GM21367 (cell line): ENCODE data around the gene GADL1.

Source experiments
- ATAC-seq: cut with Tn5 transposase; IDR thresholded peaks from one replicate; pipeline ENCODE4 v1.9.1; 2021; ENCODE audit not compliant: unreplicated experiment

GADL1 gene

DNA sequence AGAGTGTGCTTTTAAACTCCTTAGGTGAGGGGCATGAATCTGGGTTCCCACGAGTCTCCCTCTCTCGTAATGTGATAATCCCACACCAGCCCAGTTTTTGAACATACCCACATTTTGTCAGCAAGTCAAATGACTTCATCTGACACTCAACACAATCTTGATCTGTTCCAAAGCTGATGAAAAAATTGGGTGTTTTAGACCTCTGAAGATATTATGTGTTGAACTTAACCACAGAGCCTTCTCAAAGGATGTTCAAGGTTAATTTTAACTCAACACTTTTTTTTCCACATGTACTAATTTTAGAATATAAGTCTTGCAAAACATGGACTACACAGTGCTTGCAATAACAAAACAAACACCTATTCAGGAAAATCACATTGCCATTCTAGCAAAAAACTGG, 164.9 kb downstream of the GADL1 start:
- ATAC-seq = no peak

DNA sequence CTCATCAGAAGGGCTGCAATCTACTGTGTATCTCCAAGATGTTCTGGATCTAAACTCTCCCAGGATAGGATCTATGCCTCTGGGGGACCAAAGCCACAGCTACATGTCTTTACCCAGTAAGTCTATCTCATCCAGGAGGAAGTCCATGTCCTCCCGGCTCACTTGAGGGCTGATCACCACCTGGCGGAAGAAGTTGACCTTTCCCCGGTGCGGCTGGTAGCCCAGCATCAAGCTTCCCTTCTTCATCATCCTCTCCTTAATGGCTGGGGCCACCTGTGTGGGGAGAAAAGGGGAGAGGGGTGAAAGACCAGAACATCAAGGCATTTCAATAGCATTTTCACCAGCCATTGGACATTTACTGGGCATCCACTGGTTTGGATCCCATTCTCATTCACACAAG, 166.3 kb downstream of the GADL1 start:
- no peak for ATAC-seq

DNA sequence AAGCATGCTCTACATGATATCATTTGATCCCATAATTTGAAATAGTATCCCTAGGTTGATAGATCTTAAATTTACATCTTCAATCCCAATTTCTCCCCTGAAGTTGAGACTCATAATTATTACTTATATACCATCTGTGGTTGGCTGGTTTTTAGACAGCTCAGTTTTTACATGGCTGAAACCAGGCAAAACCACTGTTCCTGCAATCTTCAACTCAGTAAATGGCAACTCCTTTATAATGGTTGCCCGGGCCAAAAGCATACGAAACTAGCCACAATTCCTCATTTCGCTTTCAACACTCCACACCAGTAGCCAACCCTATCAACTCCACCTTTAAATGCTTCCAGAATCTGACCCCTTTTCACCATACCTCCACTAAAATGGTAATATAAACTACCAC, 169.6 kb downstream of the GADL1 start:
- no peak for ATAC-seq

DNA sequence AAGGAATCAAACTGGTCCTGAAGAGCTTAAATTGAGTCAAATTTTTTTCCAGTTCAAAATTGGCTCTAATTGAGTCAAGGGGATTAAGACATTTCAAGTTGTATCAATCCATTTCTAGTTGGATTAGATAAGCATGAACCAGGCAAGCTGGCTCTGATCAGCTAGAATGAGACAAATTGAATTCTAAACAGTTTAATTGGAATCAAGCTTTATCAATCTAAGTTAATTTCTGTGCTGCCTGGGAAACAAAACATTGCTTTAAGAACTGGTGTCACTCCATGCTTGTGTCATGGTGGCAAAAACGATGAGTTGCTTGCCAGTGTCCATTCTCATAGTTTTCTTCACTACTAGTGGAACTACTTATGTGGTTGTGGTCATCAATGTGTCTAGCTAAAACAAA, 171.2 kb downstream of the GADL1 start:
- ATAC-seq = no peak

DNA sequence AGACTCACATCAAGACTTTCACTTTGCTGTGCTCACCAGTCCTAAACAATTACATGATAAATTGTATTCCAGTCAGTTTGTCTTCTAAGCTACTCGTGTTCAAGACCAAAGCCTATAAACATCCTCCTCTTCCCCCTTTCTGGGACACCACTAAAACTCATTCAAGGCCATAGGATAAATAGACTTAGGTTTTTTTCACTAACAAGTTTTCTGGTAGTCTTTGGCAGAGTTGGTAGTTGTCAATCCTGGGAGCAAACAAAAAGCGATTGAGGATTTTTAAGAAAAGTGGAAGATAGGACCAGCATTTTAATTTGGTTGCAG, 173.2 kb downstream of the GADL1 start:
- no peak for ATAC-seq

DNA sequence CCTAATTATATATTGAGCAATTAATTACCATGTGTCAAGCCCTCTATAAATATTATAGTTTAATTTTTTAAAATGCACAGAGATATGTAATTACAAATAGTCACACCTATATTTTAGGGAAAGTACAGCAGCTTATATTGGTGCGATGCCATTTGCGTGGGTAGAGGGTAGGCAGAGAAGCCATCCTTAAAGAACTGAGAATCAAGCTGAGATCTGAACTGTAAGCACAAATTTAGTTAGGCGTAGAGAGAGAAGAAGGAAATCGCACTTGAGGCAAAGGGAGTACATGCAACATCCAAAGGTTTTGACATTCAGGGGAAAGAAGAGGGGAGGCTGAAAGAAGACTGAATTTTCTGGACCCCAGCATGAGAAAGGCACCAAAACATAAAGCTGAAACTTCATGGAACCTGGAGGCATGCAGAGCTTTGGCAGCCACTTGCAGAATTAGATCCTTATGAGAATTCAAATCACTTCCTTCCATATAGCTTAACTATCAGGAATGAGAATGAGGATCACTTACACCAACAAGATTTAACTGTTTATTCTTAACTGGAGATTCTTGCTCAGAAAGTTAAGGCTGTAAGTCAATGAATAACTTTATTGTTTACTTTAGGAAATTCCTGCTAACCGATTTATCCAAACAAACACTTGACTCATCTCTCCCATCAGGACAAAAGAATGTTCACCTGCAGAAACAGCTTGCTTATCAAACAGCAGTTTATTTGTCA, 173.7 kb downstream of the GADL1 start:
- ATAC-seq = no peak

DNA sequence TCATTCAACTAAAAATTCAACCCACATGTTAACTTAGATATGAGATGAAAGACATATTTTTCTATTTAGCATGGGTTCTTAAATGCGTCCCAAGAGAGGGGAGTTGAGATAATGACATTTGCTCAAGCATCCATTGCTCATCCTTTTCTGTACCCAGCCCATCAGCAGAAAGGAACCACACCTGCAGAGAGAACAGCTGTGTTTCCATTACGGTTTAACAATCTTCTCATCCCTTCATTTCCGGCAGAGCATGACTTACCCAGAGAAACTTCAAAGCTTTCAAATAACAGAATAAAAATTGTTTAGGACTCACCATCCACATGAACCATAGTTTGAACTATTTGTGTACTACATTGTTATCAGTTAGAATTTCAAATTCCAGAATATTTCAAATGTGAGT, 174.9 kb downstream of the GADL1 start:
- ATAC-seq = no peak

DNA sequence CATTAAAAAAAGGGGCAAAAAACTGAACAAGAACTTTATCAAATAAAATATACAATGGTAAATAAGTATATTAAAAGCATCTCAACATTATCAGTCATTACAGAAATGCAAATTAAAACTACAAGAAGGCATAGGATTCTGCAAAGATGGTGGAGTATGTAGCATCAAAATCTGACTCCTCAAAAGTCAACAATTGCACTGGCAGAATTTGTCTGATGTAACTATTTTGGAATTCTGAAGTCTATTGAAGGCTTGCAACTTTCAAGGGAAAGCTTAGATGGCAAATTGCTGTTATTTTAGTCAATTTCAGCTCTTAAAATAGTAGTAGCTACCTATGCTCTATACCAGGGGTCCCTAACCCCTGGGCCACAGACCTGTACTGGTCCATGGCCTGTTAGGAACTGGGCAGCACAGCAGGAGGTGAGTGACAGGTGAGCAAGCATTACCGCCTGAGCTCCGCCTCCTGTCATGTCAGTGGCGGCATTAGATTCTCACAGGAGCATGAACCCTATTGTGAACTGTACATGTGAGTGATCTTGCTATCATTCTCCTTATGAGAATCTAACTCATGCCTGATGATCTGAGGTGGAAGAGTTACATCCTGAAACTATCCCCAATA, 180.5 kb downstream of the GADL1 start:
- no peak for ATAC-seq

DNA sequence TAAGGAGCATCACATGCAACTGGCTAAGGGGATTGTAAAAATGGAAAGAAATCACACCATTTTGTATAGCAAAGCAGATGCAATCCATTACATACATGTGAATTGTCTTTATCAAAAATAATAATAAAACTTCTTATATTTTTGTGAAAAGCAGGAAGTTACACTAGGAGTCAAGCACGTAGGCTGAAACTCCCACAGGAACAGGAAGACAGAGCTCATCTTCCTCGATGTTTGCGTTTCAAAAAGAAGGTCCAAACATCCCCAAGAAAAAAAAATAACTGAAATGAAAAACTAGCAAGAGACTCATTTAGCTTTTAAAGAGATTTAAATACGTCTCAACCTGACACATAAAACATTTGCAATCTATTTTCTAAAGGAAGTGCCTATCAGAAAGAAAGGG, 181.5 kb downstream of the GADL1 start:
- ATAC-seq = no peak

DNA sequence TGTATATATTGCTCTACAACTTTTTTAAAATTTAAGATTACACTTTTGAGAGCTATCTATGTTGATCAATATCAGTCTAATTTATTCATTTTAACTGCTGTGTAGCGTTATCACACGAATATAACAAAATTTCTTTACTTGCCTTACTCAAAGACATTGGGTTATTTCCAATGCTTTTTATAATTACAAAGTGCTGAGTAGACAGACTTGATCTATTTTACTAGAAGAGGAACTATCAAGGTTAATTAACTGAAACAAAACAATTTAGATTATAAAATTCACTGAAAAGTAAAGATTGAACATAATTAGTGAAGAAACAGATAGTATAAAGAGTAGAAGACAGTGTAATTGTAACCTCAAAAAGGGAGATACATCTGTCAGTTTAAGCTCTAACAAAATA, 182.6 kb downstream of the GADL1 start:
- no peak for ATAC-seq

DNA sequence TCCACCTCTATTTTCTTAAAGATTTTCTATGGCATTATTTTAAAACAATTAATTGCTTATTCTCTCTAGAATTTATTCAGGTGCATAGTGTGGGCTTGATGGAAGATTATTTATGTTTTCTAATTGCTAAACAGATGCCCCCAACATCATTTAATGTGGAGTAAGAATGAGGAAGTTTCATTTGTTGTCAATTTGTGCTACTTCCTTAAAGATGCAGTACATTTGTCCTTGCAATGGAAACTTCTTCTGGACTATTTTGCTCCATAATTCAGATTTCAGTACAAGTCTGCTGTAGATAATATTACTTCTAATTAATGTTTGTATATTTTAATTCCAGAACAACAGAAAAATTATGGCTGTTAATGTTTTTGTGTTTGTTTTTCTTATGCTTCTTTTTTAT, 183.3 kb downstream of the GADL1 start:
- no peak for ATAC-seq

DNA sequence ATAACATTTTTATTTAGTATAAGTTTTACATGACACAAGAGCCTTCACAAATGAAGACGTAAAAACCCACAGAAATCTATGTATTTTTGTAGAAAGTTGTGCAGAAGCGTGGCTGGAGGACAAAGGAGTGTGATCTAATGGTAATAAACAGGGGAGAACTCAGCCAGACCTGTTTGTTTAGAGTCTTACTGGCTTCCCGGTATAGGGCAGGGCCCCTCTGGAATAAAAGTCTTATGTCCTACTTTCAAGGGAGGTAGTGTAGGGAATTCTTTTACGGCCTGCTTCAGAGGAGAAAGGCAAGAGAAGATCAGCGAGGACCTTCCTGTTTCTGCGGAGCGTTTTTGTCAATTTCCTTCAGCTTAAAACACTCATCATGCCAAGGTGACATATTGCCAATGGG, 184.4 kb downstream of the GADL1 start:
- ATAC-seq = no peak

DNA sequence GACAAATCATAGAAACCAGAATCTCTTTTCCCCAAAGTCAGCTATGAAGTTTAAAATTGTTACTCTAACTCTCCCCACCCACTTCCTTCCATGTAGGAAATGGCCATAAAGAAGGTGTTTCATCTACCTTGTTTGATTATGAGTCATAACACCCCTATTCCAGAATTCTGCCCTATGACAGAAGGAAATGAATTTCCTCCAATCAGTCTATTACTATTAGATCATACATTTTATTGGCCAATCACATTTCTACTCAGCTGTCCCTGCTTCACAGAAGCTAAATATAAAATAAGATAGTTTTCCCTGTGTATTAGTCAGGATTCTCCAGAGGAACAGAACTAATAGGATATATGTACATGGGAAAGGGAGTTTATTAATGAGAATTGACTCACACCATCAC, 186.0 kb downstream of the GADL1 start:
- no peak for ATAC-seq

DNA sequence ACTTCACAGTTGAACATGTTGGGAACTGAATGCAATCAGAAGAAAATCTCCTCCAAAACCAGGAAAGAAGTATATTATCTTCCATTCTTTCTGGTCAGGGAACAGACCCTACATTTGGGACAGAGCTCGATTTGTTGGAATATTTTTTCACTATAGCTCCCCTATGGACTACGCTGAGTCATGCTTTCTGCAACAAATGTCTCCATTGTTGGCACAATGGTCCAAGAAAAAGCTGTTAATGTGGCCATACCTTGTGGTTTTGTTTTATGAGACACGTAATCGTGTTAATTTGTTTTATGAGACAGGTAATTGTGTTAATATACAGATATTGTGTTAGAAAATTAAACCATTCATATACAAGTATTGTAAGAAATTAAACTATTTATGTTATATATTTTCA, 186.6 kb downstream of the GADL1 start:
- ATAC-seq = no peak

DNA sequence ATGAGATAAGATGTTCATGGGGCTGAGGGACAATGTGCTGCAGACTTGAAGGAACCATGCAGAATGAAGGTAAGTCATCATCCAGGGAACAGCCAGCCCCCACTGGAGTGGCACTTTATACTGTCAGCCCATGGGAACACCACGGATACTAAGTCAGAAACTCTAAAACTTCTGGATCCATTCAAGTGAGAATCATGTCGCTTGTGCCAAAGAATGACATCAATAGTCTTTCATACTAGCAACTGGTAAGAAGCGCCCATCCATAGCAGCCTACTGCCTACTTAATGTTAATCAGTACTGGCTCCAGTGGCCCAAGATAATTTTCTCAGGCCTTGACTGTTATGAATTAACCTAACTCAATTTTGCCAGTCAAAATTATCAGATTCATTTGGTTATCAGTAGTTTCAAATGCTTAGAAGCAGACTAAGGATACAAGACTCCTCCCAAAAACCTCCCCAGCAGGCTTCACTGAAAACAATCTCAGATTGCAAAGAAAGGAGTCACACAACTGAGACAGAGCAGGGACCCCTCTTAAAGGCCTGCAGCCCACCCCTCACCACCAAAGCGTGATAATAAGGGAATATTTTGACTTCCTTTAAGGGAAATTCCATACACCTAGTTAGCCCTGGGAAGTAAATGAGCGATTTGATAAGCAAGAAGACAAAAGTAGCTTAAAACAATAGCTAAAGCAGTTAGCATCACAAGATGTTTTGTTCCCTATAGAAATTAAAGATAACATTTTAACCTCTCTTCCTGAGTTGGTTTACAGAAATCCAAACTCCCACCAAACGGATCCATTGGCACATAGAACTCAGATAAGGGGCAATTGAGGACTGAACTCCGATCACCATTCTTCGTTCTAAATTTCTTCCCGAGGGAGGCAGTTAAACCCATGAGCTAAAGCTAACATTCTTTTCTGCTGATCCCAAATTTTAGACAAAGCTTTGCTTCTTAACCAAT, 189.2 kb downstream of the GADL1 start:
- no peak for ATAC-seq

DNA sequence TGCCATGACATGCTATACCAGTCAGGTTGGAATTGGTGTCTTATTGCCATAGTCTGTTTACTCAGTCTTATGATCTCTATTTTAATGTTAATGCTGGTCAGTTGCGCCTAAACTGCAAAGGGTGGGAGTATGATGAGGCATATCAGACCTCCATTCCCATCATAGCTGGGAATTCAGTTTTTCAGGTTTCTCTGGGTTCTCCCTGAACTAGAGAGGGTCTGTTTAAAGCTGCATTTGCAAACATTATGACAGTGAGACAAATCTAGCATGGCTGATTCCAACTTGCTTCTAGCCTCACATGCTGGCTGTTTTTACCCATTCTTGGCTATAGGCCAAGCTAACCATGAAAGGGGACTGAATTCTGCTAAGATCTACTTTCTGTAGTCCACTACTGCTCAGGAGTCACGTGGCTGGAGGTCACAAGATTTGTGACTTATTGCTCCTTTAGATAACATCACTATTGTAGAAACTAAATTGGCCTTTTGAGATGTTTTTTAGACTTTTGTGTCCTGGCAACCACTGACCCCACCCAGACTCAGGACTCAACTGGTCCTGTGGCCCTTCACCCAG, 191.5 kb downstream of the GADL1 start:
- no peak for ATAC-seq

DNA sequence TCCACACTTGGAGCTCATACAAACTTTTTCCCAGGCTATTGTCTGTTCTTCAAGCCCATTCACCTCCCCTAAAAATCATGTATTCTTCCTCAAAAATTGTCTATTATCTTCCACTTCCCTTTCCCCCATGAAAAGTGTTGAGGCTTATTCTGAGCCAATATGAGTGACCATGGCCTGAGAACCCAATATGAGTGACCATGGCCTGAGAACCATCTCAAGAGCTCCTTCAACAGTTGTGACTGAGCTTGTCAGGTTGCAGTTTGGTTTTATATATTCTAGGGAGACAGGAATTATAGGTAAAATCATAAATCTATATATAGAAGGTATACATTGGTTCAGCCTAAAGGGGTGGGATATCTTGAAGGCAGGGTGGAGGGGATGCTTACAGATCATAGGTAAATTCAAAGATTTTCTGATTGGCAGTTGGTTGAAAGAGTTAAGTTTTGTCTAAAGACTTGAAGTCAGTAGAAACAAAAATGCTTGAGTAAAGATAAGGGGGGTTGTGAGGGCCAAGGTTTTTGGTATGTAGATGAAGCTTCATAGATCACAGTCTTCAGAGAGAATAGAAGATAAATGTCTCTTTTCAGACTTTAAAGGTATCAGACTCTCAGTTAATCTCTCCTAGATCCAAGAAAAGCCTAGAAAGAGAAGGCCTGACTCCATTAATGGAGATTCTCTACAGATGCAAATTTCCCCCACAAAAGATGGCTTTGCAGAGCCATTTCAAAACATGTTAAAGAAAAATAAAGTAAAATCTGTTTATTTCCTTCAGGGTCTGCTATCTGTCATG, 192.2 kb downstream of the GADL1 start:
- no peak for ATAC-seq

DNA sequence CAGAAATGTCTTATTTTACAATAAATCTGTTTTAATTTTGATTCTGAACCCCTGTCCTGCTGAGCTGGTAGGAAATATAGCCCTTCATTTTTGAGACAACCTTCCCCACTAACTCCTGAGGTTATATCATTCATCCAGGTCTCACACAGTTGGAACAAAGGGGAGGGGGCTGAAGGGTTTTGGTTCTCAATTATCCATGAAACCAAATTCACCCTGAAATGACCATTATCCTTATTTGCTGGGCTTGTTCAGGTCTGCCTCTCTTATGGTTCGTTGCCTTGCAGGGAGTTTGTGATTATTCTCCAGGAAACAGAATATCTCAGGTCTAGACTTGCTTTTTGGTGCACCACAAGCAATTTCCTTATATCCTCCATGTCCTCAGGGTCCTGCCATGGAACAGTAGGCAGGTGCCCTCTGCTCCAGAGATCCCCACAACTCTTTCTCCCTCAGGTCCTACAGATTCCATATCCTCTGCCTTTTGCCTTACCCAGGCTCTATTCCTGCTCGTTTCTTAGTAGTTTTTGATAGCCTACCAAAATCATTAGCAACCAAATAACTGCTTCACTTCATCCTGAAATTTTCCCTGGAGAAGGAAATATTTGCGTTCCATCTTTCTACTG, 193.6 kb downstream of the GADL1 start:
- ATAC-seq = no peak

DNA sequence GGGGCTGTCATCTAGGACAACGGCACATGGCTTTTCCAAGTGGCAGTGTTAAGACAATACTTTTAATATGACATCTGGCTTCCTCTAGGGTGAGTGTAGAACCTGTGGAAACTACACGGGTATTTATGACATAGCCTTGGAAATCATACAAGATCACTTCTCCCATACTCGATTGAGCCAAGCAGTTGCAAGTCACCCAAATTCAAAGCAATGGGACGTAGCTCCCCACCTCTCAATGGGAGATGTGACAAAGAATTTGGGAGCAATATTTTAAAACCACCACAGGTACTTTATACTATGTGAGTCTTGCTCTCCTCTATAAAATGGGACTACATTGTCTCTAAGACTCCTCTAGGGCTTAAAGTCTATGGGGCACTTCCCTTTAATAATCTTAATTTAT, 194.5 kb downstream of the GADL1 start:
- no peak for ATAC-seq

DNA sequence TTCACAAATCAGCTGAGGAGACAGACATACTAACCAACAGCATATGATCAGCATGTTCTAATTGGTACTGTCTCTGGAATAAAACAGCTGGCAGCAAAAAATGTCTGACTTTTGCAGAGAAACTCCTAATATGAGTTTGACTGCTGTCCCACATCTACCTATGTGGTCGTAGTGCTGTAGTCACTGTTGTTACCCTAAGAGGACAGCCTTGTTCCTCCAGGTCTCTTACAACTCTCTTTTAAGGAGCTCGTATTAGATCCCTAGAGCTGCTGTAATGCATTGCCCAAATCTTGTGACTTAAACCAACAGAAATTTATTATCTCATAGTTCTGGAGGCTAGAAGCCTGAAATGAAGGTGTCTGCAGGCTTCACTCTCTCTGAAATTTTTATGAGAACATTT, 195.9 kb downstream of the GADL1 start:
- ATAC-seq = no peak

DNA sequence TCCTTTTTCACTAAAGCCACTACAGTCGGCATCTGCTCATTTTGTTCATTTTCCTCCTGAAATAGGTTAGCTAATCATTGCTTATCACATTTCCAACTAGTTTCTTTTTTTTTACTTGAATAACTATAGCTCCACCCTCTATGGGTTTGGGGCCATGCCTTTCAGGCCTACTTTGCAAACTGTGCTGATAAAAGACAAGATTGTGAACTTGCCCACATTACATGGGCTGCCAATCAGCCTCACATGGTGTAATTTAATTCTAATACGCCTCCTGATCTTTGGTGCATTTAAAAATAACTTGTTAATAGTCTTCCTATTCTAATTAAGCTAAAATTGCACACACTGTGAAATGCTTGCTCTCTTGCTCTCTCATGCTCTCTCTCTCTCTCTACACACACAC, 197.6 kb downstream of the GADL1 start:
- no peak for ATAC-seq
